GM12878 (cell line): ENCODE data around the gene FRYL. TPM values are rescaled to one million over a fixed set of nuclear protein-coding genes. Genes with fewer than 3 reads are reported as not detected.
A peak's percentile ranks its signal among the peaks of the same experiment; 100 is the strongest.

Experiments used
- ATAC-seq: fragments of 200-7000 bp; cut with Tn5 transposase; 3 replicates; pipeline ENCODE4 v1.9.1; 2020; ENCODE audit warnings: mild to moderate bottlenecking, moderate library complexity
- BruUV-seq: library from RNA; stranded (reverse); fragments of 400-500 nt; replicated peaks from 2 replicates; lab custom pipeline; 2021; lab: Mats Ljungman, UMichigan
- CTCF ChIA-PET: fragments of 300-600 bp; sonication (Branson Sonifier 250); formaldehyde crosslinking; extraction: SDS; loops from one replicate; lab custom pipeline; 2021; ENCODE audit warnings: inconsistent platforms; lab: Yijun Ruan, JAX
- POLR2A ChIA-PET: fragments of 350-600 bp; formaldehyde crosslinking; extraction: SDS; loops from one replicate; lab custom pipeline; 2021; ENCODE audit warnings: inconsistent platforms; lab: Charles Lee
- RAD21 ChIA-PET: fragments of 300-600 bp; sonication (Branson Sonifier 250); formaldehyde crosslinking; loops from one replicate; lab custom pipeline; 2023; ENCODE audit warnings: antibody characterized with exemption; ENCODE audit not compliant: unreplicated experiment; lab: Charles Lee
- SMC1A ChIA-PET: fragments of 300-600 bp; sonication (Branson Sonifier 250); formaldehyde crosslinking; loops from one replicate; lab custom pipeline; 2023; ENCODE audit not compliant: unreplicated experiment, uncharacterized antibody; lab: Charles Lee
- DNase-seq: peaks from one replicate; pipeline ENCODE4 v3.0.0-alpha.2; 2011; ENCODE audit warnings: low read depth, low spot score
- FAIRE-seq: peaks from 3 replicates; lab custom pipeline; 2011; peaks lifted over from hg19 to GRCh38; lab: Jason Lieb, UNC
- H2AFZ ChIP-seq: 2 replicates; pipeline ENCODE4 v1.6.0; 2011; ENCODE audit warnings: low read depth, low read length, control low read depth; ENCODE audit not compliant: control insufficient read depth
- H3K27ac ChIP-seq: 2 replicates; pipeline ENCODE4 v1.5.1; 2011; ENCODE audit warnings: control low read depth; ENCODE audit not compliant: control insufficient read depth, insufficient read depth
- H3K27me3 ChIP-seq, 2 experiments: replicated peaks in 1 of 2; 2 replicates each; pipeline versions ENCODE4 v1.6.0 to v1.6.1; 2011; ENCODE audit warnings: low read length in 1 of 2; ENCODE audit not compliant: control insufficient read depth in 2 of 2, insufficient read depth in 2 of 2
- H3K36me3 ChIP-seq, 2 experiments: 2 replicates each; pipeline ENCODE4 v1.5.1; 2011; ENCODE audit warnings: low read length in 1 of 2; ENCODE audit not compliant: control insufficient read depth in 2 of 2, insufficient read depth in 2 of 2
- H3K4me1 ChIP-seq: 2 replicates; pipeline ENCODE4 v1.6.1; 2011; ENCODE audit warnings: mild to moderate bottlenecking, low read length, moderate library complexity, mixed read lengths; ENCODE audit not compliant: control insufficient read depth, insufficient read depth
- H3K4me2 ChIP-seq: 2 replicates; pipeline ENCODE4 v1.6.0; 2011; ENCODE audit warnings: control low read depth; ENCODE audit not compliant: control insufficient read depth, insufficient read depth
- H3K4me3 ChIP-seq: fragments of 200-600 bp; sonication (generic); 2 replicates; pipeline ENCODE4 v1.5.1; 2016
- H3K79me2 ChIP-seq: 2 replicates; pipeline ENCODE4 v1.6.0; 2011; ENCODE audit warnings: low read length; ENCODE audit not compliant: control insufficient read depth, insufficient read depth
- H3K9ac ChIP-seq: 2 replicates; pipeline ENCODE4 v1.8.0; 2011; ENCODE audit warnings: low read length, control low read depth, mixed read lengths; ENCODE audit not compliant: control insufficient read depth, insufficient read depth
- H3K9me3 ChIP-seq: replicated peaks from 3 replicates; pipeline ENCODE4 v1.5.1; 2011; ENCODE audit warnings: mild to moderate bottlenecking, low read length; ENCODE audit not compliant: control insufficient read depth, insufficient read depth
- H4K20me1 ChIP-seq: 2 replicates; pipeline ENCODE4 v1.6.0; 2011; ENCODE audit not compliant: control insufficient read depth, insufficient read depth
- CTCF ChIP-seq, 3 experiments: IDR thresholded peaks in 2 of 3; conservative IDR thresholded peaks in 1 of 3; 2 replicates each; pipeline ENCODE4 v1.5.1; 2011; ENCODE audit warnings: low read depth in 3 of 3, low read length in 3 of 3, mild to moderate bottlenecking in 3 of 3, control low read depth in 2 of 3, moderate library complexity in 2 of 3, inconsistent platforms in 1 of 3, mixed read lengths in 1 of 3; ENCODE audit not compliant: control insufficient read depth in 2 of 3, insufficient read depth in 1 of 3; ENCODE audit errors: extremely low read depth in 1 of 3
- ETV6 ChIP-seq, 2 experiments: fragments of 450-650 bp in 1 of 2; IDR thresholded peaks in 1 of 2; conservative IDR thresholded peaks in 1 of 2; 2 replicates each; pipeline ENCODE4 v1.6.1; 2014; ENCODE audit warnings: antibody characterized with exemption in 1 of 2, borderline replicate concordance in 1 of 2, low read depth in 1 of 2, mild to moderate bottlenecking in 1 of 2, moderate library complexity in 1 of 2
- MLLT1 ChIP-seq: fragments of 450-650 bp; IDR thresholded peaks from 2 replicates; pipeline ENCODE4 v1.6.1; 2016; ENCODE audit warnings: mild to moderate bottlenecking
- SREBF2 ChIP-seq: IDR thresholded peaks from 2 replicates; pipeline ENCODE4 v1.6.1; 2012; ENCODE audit warnings: mild to moderate bottlenecking, low read length
- ZBED1 ChIP-seq: IDR thresholded peaks from 2 replicates; pipeline ENCODE4 v1.6.1; 2016; ENCODE audit warnings: borderline replicate concordance
- WGBS: methylation state at CpG from one replicate; pipeline ENCODE4 v1.1.6; 2016; ENCODE audit warnings: low lambda C conversion rate; ENCODE audit not compliant: insufficient replicate concordance, insufficient coverage; ENCODE audit errors: missing lambda C conversion rate; 5-methylcytosine and 5-hydroxymethylcytosine counted together
- in situ Hi-C: fragments of 300-500 bp; cut with MboI; formaldehyde crosslinking; loops from 9 replicates; pipeline ENCODE4 v1.14.3; 2018; ENCODE audit warnings: mixed read lengths
- intact Hi-C: fragments of 100-400 bp; cut with micrococcal nuclease; formaldehyde crosslinking; loops from one replicate; pipeline ENCODE4 v1.14.2; 2022; ENCODE audit not compliant: unreplicated experiment
- polyA plus RNA-seq, 11 experiments: library from polyadenylated mRNA; depleted of rRNA in 4 of 11; unstranded in 6 of 11; stranded (reverse) in 5 of 11; fragments of >200 nt; fragmentation: Nextera tagmentation in 4 of 11; fragmentation: Illumina TruSeq in 1 of 11; extraction: Ambion mirVana in 4 of 11; extraction: Trizol in 1 of 11; gene quantifications; 1 replicate in 1 of 11; 2 replicates in 10 of 11; pipeline versions ENCODE4 v1.2.1 to v1.2.3, GENCODE V29; 2011 to 2016; ENCODE audit warnings: inconsistent platforms in 2 of 11, missing spikeins in 2 of 11, low read depth in 1 of 11
- total RNA-seq, 4 experiments: library from RNA; depleted of rRNA in 3 of 4; stranded (reverse); fragments of >200 nt in 3 of 4; fragmentation: Illumina TruSeq in 1 of 4; extraction: Trizol in 1 of 4; gene quantifications; 2 replicates each; pipeline versions ENCODE4 v1.2.1 to v1.2.3, GENCODE V29; 2013 to 2021

The FRYL gene
- total and polyA plus RNA-seq, 10 of the 15 experiments (the other 5 are each of a cell fraction or from before 2014, with no cell fraction given) = 10.3 to 50.6 (median 28.7) TPM

GRCh38 chr4:48558026-48558425 is 222.1 kb downstream of the FRYL start:
- in situ Hi-C loops = no loop called here
- H3K36me3 ChIP-seq = peaks cover 5 to 23% of the 10 kb centered on the region in 2 experiments
- TF ChIP-seq SREBF2 (no peak), ZBED1 (no peak), MLLT1 (no peak)
- TF ChIP-seq, all 136 proteins: peak for 0
- Histone ChIP-seq H4K20me1 (no peaks in the 10 kb centered on the region), H3K79me2 (no peaks in the 10 kb centered on the region), H3K4me3 (no peak overlapping the region), H3K4me1 (no peaks in the 10 kb centered on the region), H3K27ac (no peak overlapping the region), H3K9me3 (no peaks in the 10 kb centered on the region; the same call in 2 of the 3 replicates), H3K4me2 (no peak overlapping the region), H2AFZ (no peak overlapping the region), H3K9ac (no peak overlapping the region), H3K27me3 (no peaks in the 10 kb centered on the region)
- intact Hi-C loops = no loop called here
- FAIRE-seq (no peak), DNase-seq (no peak), ATAC-seq (no peak)
- ChIA-PET RAD21 (no interaction called here), POLR2A (no interaction called here), CTCF (interaction anchor here (0.9 kb wide), 1 partner anchor 404 kb away, joined by 3 read pairs; no protein-coding TSS in a partner anchor), SMC1A (interaction anchor here (0.5 to 1.5 kb wide), 3 partner anchors 12 to 406 kb away, joined by 3 read pairs; no protein-coding TSS in a partner anchor)
- BruUV-seq = no TSS peak
- 95% methylated on average over 1 of the region's 1 CpG for WGBS

GRCh38 chr4:48557478-48557877 is 222.6 kb downstream of the FRYL start:
- BruUV-seq = no TSS peak
- no peak overlapping the region for H3K4me2 ChIP-seq
- H3K4me3 ChIP-seq = no peak overlapping the region
- no peak for FAIRE-seq
- no peaks in the 10 kb centered on the region; the same call in 2 of the 3 replicates for H3K9me3 ChIP-seq
- H4K20me1 ChIP-seq = no peaks in the 10 kb centered on the region
- ChIA-PET CTCF (interaction anchor here (0.8 to 0.9 kb wide), 2 partner anchors 136 to 405 kb away, joined by 3 read pairs; no protein-coding TSS in a partner anchor), RAD21 (no interaction called here), SMC1A (interaction anchor here (1.2 kb wide), 1 partner anchor 223 kb away, joined by 3 read pairs; no protein-coding TSS in a partner anchor), POLR2A (no interaction called here)
- TF ChIP-seq CTCF (IDR thresholded peaks at IDR 0.05 in 2 of 3, conservative IDR thresholded peaks at IDR 0.05 in 1 of 3; ENCODE audit: control insufficient read depth in 2 of 3, extremely low read depth in 1 of 3, insufficient read depth in 1 of 3, low read depth in 3 of 3, low read length in 3 of 3) = peak; percentile 6 to 27 (median 21); a peak in 2 of 6 replicates
- TF ChIP-seq ETV6 (conservative IDR thresholded peaks at IDR 0.05 in 1 of 2, IDR thresholded peaks at IDR 0.05 in 1 of 2; ENCODE audit: borderline replicate concordance in 1 of 2, low read depth in 1 of 2) = no peak
- in situ Hi-C loops (no loop called here), intact Hi-C loops (no loop called here)
- DNase-seq = no peak
- H3K36me3 ChIP-seq = peaks cover 5 to 23% of the 10 kb centered on the region in 2 experiments
- ATAC-seq = no peak
- no peak overlapping the region for H2AFZ ChIP-seq
- H3K27ac ChIP-seq = no peak overlapping the region
- no peaks in the 10 kb centered on the region for H3K4me1 ChIP-seq
- no peak overlapping the region for H3K9ac ChIP-seq
- WGBS = 93% methylated on average over 8 of the region's 8 CpGs
- H3K27me3 ChIP-seq = no peaks in the 10 kb centered on the region
- H3K79me2 ChIP-seq = no peaks in the 10 kb centered on the region
